C1 segment of cervical spinal cord (tissue), 14 donors: Measurements from ENCODE around the gene GSTT2.

ENCODE experiments used
- DNase-seq, 14 donors: peaks; one replicate each; lab custom pipeline; 2025; lab: John Stamatoyannopoulos, UW

The GSTT2 gene

DNA sequence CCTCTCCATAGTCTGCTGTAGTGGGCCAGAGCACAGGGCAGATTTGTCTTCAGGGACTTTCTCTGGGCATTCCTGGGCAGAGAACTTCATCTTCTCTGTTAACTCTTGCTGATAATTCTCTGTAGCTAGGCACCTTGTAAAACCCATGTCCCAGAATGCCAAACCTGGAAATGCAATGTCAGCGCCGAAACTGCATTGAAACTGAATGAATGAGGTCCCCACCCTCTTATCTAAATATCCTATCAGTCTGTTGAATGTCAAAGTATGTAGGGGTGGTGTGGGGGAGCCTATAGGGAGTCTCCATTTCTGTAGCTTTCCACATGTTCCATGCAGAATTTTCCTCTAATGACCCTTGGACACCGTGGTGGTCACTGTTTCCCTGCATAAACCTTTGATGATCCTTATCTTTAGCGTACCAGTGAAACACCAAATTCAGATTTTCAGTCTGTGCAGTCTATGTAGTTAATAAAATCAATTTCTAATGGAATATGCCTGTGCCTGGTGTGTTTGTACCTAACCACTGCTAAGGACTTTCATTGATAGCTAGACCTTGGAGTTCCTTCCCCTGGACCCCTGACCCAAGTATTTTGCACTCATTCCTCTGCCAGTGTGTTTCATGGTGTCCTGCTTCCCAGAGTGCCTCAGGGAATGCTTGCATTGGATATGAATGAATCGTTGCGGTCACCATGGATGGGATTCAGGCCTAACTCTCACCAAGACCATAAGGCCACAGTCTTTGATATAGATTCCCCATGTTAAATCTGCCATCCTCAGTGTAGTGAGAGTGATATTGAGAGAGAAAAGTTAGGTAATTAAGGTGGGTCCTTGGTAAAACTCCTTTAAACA lies 28.7 kb downstream of the GSTT2 start:
- no peak for DNase-seq

DNA sequence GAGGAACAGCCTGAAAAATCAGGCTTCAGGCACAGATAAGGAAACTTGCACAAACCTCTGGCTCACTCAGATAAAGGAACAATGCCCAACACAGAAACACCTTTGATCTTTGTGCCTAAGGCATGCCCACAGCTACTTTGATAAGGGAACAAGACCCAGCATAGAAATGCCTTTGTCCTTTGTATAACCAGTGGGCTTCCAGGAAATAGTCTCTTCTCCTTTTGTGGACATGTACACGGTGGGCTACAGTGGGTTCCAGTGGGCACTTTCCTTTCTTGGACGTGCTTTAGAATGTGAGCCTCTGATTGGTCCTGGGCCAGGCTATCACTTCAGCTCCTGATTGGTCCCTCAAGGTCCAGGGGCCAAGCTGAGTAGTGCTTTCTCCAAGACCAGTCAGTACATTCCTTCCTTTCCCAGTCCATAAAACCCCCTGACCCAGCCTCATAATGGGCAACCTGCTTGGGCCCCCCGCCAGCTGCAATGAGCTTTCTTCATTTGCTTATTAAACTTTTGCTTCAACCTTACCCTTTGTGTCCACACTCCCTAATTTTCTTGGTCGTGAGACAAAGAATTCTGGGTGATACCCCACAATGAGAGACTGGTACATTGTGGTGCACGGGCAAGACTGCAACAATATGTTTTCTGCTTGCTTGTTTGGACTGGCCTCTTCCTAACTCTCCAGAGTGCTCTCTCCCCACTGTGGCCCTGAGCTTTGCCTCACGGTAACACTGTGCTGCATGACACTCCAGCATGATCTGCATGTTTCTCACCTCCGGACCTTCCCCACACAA lies 29.5 kb downstream of the GSTT2 start:
- no peak for DNase-seq

DNA sequence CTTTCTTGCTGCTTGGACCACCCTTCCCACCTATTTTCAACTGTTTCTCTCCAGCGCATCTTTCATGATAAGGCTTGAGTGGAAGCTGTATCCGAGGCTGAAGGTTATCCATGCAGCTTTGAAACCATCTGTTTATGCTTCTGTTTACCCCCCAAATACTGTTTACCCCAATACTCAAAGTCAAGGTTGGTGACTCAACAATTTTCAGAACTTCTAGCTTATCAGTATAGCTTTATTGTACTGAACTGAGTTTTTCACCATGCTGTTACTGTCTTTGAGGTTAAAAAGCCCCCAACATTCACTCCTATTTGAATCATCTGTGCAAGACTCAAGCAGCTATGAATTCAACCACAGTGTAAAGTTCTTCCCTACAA lies 30.1 kb downstream of the GSTT2 start:
- no peak for DNase-seq

DNA sequence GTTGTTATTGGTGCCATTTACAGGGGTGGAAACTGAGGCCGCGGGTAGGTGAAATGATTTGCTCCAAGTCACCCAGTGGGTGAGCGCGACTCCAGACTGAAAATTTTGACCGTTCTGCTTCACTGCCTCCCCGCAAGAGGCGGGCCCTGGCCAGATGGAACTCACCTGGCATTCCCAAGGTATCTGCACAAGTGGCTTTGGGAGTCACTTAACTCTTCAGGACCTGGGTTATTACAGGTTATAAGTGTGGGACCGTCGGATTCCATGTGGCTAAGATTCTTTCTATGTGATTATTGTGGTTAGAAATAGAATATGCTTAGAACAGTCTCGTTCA lies 31.8 kb downstream of the GSTT2 start:
- DNase-seq: peak in 1 of 14 donors; percentile 56

DNA sequence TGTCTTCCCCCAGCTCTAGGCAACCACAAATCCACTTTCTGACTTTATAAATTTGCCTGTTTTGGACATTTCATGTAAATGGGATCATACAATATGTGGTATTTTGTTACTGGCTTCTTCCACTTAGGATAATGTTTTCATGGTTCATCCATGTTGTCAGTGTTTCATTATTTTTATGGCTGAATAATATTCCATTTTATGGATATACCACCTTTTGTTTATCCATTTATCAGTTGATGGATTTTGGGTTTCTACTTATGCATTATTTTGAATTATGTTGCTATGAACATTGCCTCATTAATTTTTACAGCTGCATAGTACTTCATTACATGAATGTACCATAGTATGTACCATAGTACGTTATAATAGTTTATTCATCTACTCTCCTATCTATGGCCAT lies 36.2 kb downstream of the GSTT2 start:
- DNase-seq: no peak

DNA sequence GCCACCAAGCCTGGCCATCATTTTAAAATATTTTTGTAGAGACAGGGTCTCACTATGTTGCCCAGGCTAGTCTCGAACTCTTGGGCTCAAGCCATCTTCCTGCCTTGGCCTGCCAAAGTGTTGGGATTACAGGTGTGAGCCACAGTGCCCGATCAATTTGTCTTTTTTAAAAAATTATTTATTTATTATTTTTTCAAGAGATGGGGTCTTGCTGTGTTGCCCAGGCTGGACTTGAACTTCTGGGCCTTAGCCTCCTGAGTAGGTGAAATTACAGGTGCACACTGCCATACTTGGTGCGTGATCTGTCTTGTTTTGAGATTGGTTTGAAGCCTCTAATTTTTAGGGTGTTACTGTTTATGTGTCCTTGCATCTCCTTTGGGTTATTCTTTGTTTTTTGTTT lies 41.4 kb downstream of the GSTT2 start:
- no peak for DNase-seq

DNA sequence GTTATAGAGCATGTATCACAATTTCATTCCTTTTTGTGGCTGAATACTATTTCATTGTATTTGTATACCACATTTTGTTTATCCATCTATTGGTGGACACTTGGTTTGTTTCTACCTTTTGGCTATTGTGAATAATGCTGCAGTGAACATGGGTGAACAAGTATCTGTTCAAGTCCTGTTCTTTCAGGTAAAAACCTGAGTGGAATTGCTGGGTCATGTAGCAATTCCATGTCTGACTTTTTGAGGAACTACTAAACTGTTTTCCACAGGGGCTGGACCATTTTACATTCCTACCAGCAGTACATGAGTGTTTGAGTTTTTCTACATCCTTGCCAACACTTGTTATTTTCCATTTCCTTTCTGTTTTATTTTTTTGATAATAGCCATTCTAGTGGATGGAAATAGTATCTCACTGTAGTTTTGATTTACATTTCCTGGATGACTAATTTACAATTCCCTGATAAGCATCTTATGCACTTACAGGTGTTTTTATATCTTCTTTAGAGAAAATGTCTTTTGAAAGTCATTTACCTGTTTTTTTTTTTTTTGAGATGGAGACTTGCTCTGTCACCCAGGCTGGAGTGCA lies 43.4 kb downstream of the GSTT2 start:
- DNase-seq: no peak

GRCh38 chr22:24024354-24024753 lies 44.4 kb downstream of the GSTT2 start:
- no peak for DNase-seq

- DNase-seq: no peak
Observed at GRCh38 chr22:24025475-24025874, 45.5 kb downstream of the GSTT2 start.

DNA sequence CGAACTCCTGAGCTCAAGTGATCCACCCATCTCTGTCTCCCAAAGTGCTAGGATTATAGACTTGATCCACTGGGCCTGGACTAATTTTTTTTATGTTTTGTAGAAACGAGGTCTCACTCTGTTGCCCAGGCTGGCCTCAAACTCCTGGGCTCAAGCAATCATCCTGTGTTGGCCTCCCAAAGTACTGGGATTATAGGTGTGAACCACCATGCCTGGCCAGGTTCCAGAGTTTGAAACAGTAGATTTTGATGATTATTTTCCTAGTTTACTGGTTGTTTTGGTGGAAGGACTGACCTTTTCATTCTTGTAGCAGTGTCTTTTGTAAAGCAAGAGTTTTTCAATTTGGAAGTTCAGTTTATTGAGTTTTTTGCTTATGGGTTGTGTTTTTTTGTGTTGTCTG lies 46.1 kb downstream of the GSTT2 start:
- no peak for DNase-seq

- no peak for DNase-seq
Observed at GRCh38 chr22:24026733-24027132, 46.8 kb downstream of the GSTT2 start.

- no peak for DNase-seq
Observed at GRCh38 chr22:24027389-24027975, 47.5 kb downstream of the GSTT2 start.

GRCh38 chr22:24027991-24028390 lies 48.1 kb downstream of the GSTT2 start:
- DNase-seq: no peak

DNA sequence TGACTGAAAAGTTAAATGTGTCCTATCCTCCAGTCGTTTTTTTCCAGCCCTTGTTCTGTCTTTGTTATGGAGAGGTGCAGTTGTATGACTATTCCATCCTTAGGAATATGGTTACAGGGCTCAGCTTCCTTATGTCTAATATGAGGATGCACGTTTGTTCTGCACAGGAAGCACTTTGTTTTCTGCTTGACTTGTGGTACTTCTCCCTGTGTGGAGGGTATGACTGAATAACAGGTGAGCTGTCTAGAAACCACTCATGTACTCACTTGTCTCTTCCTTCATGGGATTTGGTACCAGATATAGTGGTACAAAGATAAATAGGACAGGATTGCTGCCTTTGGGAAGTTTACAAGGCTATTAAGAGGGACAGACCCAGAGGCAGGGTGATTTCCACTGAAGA lies 48.6 kb downstream of the GSTT2 start:
- no peak for DNase-seq

DNA sequence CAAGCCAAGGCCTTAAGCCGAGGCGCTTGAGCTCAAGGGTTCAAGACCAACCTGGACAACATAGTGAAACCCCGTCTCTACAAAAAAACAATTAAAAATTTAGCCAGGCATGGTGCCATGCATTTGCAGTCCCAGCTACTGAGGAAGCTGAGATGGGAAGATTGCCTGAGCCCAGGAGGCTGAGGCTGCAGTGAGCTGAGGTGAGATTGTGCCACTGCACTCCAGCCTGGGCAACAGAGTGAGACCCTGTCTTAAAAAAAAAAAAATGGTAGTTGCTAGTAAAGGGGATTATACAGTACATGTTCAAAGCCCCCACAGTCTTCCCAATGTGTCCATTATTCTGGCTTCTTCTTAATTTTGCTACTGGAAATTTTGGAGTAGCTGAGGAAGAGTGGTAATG lies 49.4 kb downstream of the GSTT2 start:
- DNase-seq: no peak

GRCh38 chr22:24030186-24030702 lies 50.3 kb downstream of the GSTT2 start:
- DNase-seq: no peak
